COLO668 (cell line): Measurements from ENCODE around the gene N4BP2L1.
"Not testable (repeated sequence)": the region's sequence is repeated elsewhere in the genome, so short reads cannot be mapped to it uniquely, and the experiment has no call there.

ENCODE experiments used
- DNase-seq: peaks from one replicate; lab custom pipeline; 2025; ENCODE audit not compliant: unreplicated experiment; lab: John Stamatoyannopoulos, UW

N4BP2L1 gene

DNA sequence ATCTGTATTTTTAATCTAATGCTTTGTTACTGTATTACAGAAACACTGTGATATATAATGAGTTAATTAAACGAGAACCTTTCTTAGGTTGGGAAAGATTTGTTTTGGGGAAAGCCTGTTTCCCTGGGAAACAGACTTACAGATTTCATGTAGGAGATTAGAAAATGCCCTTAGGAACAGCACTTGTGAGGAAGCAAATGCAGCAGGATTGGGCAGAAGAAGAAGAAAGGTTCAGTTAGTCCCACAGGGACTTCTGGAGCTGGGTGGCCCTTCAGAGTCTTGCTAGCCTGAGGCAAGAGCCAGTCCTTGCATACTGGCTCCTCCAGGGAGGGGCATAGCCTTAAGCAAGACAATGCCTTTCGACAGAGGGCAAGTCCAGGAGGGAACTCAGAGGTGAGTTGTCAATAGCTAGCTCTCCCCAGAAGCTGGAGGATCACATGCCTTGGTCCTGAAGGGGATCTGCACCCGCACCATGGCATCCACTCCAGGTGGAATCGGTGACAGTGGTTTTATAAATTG, 36.8 kb downstream of the N4BP2L1 start:
- no peak for DNase-seq

DNA sequence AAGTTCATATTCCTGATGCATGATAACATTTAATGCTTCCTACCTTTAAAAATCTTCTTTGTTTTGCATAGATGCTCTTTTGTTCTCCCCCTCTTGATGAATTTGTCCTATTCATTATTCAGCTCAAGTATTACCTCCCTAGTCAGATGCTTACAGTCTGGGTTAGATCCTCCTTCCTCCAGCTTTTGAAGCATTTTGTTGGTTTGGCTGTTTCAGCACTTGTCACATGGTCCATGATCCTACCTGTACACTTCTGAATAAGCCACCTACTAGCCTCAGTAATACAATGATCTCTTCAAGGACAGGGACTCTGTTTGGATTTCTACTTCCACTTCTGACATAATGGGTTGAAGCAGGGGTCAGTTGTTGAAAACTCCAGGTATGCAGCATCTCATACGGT, 37.4 kb downstream of the N4BP2L1 start:
- no peak for DNase-seq

- DNase-seq, result no peak
Observed at GRCh38 chr13:32390048-32390447, 37.9 kb downstream of the N4BP2L1 start.

- no peak for DNase-seq
Observed at GRCh38 chr13:32385410-32385809, 42.5 kb downstream of the N4BP2L1 start.

GRCh38 chr13:32384702-32385101, 43.2 kb downstream of the N4BP2L1 start:
- no peak for DNase-seq

GRCh38 chr13:32383836-32384618, 43.9 kb downstream of the N4BP2L1 start:
- DNase-seq, result no peak

GRCh38 chr13:32381539-32381938, 46.4 kb downstream of the N4BP2L1 start:
- DNase-seq, result peak; percentile 26

GRCh38 chr13:32378012-32378411, 49.9 kb downstream of the N4BP2L1 start:
- DNase-seq, result no peak

- no peak for DNase-seq
Observed at GRCh38 chr13:32376642-32377415, 51.1 kb downstream of the N4BP2L1 start.

GRCh38 chr13:32370805-32371204, 57.1 kb downstream of the N4BP2L1 start:
- no peak for DNase-seq

DNA sequence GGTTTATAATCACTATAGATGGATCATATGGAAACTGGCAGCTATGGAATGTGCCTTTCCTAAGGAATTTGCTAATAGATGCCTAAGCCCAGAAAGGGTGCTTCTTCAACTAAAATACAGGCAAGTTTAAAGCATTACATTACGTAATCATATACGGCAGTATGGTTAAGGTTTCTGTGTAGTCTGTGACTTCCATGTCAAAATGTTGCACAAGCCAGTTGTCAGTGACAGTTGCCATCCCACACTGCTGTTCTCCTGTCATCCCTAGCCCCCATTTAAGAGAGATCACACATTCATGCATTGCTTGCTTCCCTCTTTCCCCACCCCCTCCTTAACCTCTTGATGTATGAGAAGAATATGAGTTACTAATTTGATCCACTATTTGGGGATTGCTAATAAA, 65.4 kb downstream of the N4BP2L1 start:
- DNase-seq, result no peak

GRCh38 chr13:32355935-32356334, 72.0 kb downstream of the N4BP2L1 start:
- DNase-seq, result not testable (repeated sequence)

DNA sequence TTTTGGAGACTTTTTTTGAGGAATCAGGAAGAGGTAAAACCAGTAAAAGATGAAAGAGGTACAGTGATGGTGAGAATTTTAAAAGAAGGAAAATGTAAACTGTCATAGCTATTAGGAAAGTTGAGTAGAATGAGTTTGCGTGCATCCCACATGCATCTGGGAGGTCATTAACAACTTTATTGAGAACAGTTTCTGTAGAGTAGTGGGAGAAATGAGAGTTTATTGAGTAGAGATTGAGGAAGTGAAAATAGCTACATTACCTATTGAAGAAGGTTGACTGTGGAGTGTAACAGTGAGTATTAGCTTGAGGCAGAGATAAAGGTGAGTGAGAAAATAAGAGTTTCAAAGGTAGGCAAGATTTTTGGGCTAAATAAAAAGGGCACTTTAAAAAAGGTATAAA, 73.9 kb downstream of the N4BP2L1 start:
- DNase-seq, result no peak

- DNase-seq, result not testable (repeated sequence)
Observed at GRCh38 chr13:32350839-32351441, 77.0 kb downstream of the N4BP2L1 start.
